ENCODE data around the gene SLC22A25. TPM values are rescaled to one million over a fixed set of nuclear protein-coding genes. Genes with fewer than 3 reads are reported as not detected.

Gene SLC22A25
- total RNA-seq, 1 donor from 2014 or later, result not detected

DNA sequence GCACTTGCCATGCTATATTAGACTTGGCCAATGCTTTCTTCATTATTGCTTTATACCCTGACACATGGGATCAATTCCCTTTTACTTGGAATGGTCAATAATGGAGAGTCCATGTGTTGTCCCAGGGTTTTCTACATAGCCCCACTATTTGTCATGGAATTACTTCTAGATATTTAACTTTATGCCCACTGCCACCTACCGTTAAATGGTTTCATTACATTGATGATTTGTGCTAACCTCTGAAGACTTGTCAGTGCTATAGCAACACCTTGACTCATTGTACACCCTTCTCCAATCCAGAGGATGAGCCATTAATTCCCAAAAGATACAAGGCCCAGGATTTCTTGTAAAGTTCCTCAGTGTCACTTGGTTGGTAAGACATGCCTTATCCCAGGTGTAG lies 31.4 kb upstream of the SLC22A25 start:
- no peaks in the 10 kb centered on the region for H3K4me1 ChIP-seq
- no peaks in the 10 kb centered on the region for H3K27me3 ChIP-seq
- no peaks in the 10 kb centered on the region for H3K36me3 ChIP-seq
- H3K27ac ChIP-seq, result no peak overlapping the region
- TF ChIP-seq CTCF (IDR thresholded peaks at IDR 0.05), result no peak
- no peak overlapping the region for H3K4me3 ChIP-seq
- H3K9me3 ChIP-seq, result no peaks in the 10 kb centered on the region
- no peak for DNase-seq (ENCODE audit: low spot score in 2 of 2)
- intact Hi-C loops (cut with DNase I), result no loop called here

GRCh38 chr11:63273685-63274084 lies 30.3 kb upstream of the SLC22A25 start:
- intact Hi-C loops (cut with DNase I), result no loop called here
- TF ChIP-seq CTCF (IDR thresholded peaks at IDR 0.05), result no peak
- Histone ChIP-seq H3K27me3 (no peaks in the 10 kb centered on the region), H3K4me1 (no peaks in the 10 kb centered on the region), H3K27ac (no peak overlapping the region), H3K4me3 (no peak overlapping the region), H3K36me3 (no peaks in the 10 kb centered on the region), H3K9me3 (no peaks in the 10 kb centered on the region)
- no peak for DNase-seq (ENCODE audit: low spot score in 2 of 2)

DNA sequence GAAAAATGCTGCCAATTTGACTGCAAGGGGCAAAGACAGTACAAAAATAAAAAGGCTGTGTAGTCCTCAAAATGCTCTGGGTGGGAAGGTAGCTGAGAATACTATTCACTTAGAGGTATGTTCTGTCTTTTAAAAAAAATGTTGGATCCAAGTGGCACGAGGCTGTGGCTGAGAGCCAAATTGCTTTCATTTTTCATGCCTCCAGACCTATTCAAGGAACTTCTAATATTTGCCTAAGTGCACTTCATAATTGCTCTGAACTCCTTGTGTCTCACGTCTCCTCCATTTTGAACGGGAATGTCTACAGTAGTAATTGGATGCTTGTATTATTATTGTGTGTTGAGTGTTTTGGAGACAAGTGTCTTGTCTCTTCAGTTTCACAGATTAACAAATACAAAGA lies 19.1 kb upstream of the SLC22A25 start:
- intact Hi-C loops (cut with DNase I), result no loop called here
- no peak for DNase-seq (ENCODE audit: low spot score in 2 of 2)
- H3K27me3 ChIP-seq, result no peaks in the 10 kb centered on the region
- H3K4me1 ChIP-seq, result no peaks in the 10 kb centered on the region
- no peaks in the 10 kb centered on the region for H3K9me3 ChIP-seq
- H3K36me3 ChIP-seq, result no peaks in the 10 kb centered on the region
- H3K4me3 ChIP-seq, result no peak overlapping the region
- no peak for TF ChIP-seq CTCF (IDR thresholded peaks at IDR 0.05)
- H3K27ac ChIP-seq, result no peak overlapping the region

GRCh38 chr11:63251312-63251711 lies 7.9 kb upstream of the SLC22A25 start:
- Histone ChIP-seq H3K36me3 (no peaks in the 10 kb centered on the region), H3K4me3 (no peak overlapping the region), H3K27ac (no peak overlapping the region), H3K4me1 (no peaks in the 10 kb centered on the region), H3K27me3 (no peaks in the 10 kb centered on the region), H3K9me3 (no peaks in the 10 kb centered on the region)
- no peak for DNase-seq (ENCODE audit: low spot score in 2 of 2)
- intact Hi-C loops (cut with DNase I), result no loop called here
- no peak for TF ChIP-seq CTCF (IDR thresholded peaks at IDR 0.05)

DNA sequence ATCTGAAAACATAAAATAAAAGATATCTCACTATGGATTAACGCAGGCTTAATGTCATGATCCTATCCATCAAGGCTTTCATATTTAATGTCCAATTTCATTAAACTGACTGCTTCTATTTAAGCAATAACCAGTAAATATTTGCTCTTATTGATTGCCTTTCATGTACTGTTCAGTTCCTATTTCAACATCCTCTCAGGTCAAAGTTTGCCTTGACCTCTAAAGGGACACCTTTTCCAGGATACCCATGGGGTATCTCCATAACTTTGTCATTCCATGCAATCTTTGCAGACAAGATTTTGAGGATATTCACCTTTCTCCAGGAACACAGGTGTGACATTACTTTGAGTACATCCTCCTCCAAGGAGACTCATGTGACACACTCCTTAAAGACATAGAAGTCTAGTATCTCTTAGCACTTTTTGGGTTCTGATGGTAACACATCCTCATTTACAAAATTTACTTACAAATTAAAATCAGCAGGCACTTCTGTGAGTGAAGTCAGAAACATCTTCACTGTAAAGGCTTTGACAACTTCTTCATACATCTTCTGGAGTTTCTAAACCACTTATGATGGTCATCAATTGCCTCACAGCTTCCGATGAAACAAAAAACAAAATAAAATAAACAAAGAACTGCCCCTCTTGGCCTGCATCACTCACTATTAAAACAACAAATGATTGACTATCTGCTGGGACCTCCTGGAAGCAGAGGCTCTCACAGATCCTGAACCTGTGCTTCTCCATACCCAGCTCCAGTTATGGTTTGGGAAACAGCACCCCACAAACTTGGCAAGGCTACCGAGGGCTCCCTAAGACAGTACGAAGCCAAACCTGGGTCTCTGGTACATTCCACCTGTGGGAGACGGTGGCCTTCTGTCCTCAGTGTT lies 7.0 kb upstream of the SLC22A25 start:
- DNase-seq (ENCODE audit: low spot score in 2 of 2), result no peak
- Histone ChIP-seq H3K4me1 (no peaks in the 10 kb centered on the region), H3K27me3 (no peaks in the 10 kb centered on the region), H3K4me3 (no peak overlapping the region), H3K27ac (no peak overlapping the region), H3K36me3 (no peaks in the 10 kb centered on the region), H3K9me3 (no peaks in the 10 kb centered on the region)
- intact Hi-C loops (cut with DNase I), result no loop called here
- TF ChIP-seq CTCF (IDR thresholded peaks at IDR 0.05), result no peak
